Limb (tissue), 2 donors: ENCODE data around the gene NSG1.
A peak's percentile ranks its signal among the peaks of the same experiment; 100 is the strongest.

Experiments
- DNase-seq, 2 donors: peaks; one replicate each; pipeline ENCODE4 v3.0.0-alpha.2; 2016; ENCODE audit errors: extremely low spot score in 2 of 2

NSG1 gene

DNA sequence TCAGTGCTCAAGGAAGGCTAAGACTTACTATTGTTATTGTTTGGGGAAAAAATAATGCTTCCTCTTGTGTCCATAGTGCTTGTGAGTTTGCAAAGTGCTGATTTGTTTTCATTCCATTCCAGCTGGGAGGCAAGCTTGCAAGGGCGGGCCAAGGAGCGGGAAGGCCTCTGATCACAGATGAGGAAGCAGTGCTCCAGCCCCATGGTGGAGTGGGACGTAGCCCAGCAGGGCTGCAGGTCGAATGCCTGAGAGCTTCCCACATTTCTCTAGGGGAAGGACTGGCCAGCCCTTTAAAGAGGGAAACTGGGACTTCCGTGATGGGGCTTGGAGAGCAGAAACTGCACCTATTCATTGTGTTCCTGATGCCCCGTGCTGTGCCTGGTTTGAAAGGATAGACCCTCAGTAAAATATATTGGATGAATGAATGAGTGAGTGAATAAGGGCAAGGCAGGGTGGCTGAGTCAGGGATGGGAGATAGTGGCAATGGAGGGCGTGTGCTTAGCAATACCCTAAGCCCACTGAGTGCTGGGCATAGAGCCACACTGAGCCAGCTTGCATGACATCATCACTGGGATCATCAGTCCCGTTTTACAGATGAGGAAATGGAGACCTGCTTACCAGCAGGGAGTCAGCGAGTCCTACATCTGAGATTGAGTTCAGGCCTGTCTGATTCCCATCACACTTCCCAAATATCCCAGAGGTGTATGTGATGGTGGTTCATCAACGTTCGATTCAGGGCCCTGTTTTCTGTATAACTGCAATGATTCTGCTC, 17.9 kb upstream of the NSG1 start:
- DNase-seq, result no peak

DNA sequence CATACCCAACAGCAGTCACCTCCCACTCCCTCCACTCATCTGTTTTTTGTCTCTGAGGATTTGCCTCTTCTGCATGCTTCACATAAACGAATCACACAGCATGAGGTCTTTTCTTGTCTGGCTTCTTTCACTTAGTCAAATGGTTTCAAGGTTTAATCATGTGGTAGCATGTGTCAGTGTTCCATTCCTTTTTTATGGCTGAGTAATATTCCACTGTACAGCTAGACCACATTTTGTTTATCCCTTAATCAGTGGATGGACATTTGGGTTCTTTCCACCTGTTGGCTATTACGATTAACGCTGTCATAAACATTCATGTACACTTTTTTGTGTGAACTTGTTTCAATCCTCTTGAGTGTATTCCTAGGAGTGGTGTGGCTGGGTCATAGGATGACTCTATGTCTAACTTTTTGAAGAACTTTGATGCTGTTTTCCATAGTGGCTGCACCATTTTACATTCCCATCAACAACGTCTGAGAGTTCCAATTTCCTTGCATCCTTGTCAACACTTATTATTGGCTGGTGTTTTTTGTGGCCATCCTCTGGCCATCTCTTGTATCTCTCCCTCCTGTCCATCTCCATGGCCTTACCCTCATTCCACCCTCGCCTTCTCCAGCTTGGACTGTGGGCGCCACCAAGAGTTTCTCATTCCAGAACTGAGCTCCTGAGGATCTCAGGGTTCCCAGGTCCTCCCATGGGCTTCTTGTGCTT, 12.4 kb upstream of the NSG1 start:
- DNase-seq, result no peak

DNA sequence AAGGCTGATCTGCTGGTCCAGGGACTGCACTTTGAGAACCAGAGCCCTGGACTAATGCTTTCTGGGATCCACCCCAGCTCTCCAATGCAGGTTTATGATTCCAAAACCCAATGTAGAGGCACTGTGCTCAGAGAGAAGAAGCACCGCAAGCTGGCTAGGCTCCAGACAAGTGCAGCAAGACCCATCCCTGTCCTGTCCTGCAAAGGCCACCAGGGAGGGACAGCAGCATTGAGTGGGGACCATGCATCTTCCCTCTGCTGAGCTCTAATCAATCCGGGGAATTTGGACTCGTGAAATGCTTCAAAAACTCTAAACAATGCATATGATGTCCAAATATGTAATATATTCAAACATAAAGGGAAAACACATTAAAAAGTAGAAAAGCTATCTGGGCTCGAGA, 10.8 kb upstream of the NSG1 start:
- DNase-seq, result no peak

DNA sequence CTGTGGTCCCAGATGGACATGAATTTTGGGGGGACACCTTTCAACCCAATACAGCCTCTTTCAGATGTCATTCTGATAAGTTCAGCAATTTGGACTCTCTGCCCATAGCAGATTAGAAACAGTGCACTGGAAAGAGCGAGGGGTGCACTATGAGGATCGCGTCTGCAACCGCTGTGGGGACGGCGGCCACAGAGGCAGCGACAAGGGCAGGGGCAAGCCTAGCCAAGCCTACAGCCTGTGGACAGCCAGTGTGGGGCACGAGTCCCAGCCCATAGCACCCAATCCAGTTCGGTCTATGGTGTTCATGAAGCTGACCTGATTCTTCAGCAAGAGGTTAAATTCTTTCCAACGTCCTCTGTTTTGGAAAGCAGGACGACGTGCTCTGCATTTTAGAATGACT, 9.7 kb upstream of the NSG1 start:
- no peak for DNase-seq

DNA sequence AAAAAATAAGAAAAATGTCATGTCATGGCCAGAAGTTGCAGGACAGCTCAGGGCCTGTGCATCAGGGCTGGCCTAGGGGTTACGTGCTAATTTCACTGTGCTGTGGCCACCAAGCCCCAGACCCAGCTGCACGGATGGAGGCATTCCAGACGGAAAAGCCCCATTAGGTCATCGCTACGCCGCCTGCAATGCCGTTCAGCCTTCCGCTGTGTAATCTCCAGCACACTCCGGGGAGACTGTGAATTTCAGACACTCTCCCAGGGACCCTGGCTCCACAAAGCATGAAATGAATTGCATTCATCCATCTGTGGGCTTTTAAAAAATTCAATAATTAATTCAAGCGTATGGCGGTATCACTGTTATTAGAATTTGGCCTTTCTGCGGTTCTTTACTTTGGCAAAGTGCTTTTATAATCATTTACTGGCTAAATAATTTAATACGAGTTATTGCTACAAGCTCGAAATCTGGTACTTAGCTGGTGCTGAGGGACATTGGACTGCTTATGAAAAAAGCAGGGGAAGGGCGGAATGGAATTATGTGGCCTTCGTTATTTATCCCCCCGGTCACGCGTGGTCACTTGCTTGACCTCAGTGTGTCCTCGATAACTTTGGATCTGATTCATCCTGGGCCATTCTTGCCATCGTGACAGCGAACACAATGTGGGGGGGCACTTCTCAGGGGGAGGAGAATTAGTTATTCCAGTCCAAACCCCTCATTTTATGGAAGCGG, 9.0 kb upstream of the NSG1 start:
- DNase-seq, result peak in 1 of 2 donors; percentile 72

DNA sequence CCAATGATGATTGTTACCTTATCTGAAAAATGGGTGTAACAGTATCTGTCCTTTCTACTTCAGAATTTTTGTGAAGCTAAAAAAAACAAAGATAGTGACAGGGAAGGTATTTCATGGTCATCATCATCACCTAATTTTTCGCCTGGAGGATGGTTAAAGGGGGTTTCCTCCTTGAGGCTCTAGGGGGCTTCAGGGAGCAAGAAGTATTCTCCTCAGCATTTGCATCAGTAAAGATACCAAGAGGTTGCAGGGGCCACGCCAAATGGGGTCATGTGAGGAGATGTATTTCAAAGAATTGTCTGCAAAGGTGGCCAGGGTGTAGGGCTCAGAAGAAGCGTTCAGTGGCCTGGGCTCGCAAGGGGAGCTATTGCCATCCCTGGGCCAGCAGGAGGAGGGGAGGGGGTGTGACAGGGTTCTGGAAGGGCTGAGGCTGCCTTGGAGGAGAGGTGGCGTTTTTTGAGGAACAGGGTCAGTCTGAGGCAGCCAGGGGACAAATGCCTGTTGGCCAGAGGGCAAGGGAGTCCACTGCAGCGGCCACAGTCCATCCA, 7.3 kb upstream of the NSG1 start:
- no peak for DNase-seq

DNA sequence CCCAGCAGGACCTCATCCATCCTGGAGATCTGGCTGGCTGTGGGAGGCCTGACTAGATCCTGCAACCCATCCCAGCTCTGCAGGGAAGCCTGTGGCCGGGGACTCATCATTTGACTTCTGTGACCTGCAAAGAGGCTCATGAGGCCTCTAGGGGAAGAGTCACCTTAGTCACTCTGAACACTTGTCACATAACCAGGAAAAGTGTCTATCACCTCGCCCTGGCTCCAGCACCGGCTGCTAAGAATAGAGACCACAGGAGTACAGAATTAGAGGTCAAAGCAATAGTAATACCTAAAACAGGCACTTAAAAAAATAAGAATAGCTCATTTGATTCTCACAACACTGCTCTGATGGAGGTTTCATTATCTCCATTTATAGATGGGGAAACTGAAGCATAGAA, 3.8 kb upstream of the NSG1 start:
- DNase-seq, result no peak

DNA sequence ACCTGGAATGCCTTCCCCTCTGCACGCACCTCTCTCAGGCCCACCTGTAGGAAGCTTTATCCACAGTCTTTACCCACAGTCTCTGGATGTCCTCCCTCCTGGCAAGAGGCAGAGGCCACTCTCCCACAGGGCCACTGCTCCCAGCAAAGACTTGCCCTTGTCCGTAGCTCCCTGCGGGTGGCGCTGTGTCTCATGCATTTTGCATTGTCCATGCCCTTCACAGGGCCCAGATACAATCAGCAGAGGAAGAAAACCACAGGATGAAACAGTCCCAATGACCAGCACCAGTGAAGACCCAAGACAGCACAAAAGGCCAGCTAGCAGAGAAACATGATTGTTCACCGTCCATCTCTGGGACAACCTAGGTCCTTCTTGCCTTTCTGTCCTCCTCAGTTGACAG, 2.1 kb upstream of the NSG1 start:
- no peak for DNase-seq

DNA sequence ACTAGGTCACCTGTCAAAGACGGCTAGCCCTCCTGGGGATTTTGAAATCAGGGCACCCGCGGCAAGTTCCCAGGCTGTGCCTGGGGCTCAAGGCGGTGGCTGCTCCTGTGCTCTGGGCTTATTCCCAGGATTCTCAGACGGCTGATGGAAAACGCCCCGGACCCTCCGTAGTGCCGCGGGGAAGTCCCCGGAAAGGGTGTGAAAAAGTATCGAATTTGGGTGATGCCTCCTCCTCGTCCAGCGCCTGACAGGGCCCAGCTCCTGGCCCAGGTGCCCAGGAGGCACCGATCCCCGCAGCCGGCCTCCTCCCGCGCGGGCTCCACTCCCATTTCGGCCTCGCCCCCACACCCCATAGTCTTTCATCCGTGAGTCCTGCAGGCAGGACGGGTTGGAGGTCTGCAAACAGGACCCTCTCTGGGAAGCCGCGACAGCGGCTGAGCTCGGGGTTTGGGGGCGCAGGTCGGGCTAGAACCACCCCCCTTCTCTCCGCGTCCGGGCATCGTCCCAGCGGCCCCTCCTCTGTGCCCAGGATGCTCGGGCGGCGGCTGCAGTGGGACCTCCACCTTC, 1.1 kb upstream of the NSG1 start:
- DNase-seq, result no peak

DNA sequence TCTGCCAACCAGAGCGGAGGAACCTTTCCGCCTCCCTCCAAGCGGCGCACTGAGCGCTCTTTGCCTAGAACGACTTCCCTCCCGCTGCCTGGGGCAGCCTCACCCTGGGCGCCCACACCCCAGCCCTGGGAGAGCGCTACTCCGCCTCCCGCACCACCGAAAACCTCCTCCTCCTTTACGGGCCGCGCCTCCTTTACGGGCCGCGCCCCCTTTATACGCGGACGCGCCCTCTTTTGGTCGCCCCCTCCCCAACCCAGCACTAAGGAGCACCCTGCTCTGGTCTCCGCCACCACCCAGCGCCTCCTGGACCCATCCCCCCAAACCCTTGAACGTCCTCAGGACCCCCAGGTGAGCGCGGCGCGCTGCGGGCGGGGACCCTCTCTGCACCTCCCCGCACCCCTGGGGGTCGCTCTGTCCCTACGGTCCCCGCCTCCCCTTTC, 586 bp upstream of the NSG1 start:
- DNase-seq, result peak in 1 of 2 donors; percentile 69

DNA sequence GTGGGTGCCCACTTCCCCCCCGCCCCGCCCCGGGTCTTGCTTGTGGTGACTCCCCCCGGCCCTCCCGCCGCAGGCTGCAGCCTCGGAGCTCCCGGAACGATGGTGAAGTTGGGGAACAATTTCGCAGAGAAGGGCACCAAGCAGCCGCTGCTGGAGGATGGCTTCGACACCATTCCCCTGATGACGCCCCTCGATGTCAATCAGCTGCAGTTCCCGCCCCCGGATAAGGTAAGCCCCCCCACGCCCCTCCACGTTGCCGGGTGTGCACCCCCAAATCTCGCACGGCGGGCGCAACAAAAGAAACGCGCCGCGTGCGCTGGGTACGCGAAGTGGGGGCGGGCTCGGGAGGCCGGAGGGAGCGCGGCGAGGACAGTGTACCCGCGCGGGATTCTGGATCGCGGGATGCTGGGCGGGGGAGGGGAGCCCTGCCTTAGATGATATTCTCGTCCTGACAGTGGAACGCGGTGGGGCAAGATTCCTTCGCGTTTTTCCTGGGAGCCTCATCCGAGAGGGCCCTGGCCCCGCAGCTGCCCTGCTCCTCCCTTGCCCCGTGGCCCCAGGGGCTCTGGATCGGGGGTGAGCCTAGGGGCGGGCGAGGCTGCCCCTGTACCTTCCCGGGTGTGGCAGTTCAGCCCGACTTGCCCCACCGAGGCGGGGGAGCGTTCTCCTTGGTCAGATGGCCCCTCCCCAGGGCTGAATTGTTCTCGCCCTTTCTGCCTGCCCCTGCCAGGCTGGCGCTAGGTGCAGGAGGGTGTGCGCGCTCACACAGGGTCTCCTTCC, 819 bp downstream of the NSG1 start:
- peak in 1 of 2 donors; percentile 65 for DNase-seq

DNA sequence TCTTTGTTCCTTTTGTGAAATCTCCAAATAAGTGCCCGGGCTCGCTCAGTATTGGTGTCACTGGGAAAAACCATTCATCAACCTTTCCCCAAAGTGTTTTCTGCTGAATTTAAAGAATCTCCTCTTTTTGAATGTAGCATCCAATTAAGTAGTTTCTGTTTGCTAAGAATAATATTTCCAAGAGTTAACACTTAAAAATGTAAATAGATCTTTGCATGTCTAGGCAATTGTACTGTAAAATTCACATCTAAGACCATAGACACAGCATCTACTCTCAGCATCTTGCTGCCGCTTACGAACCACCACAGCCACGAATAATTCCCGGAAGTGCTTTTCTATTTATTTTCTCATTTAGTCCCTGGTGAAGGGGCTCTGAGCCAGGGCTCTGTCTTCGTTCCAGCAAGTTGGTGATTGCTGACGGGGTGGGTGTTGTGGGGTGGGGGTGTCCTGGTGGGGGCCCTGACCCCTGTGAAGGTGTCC, 1.4 kb downstream of the NSG1 start:
- DNase-seq, result no peak

DNA sequence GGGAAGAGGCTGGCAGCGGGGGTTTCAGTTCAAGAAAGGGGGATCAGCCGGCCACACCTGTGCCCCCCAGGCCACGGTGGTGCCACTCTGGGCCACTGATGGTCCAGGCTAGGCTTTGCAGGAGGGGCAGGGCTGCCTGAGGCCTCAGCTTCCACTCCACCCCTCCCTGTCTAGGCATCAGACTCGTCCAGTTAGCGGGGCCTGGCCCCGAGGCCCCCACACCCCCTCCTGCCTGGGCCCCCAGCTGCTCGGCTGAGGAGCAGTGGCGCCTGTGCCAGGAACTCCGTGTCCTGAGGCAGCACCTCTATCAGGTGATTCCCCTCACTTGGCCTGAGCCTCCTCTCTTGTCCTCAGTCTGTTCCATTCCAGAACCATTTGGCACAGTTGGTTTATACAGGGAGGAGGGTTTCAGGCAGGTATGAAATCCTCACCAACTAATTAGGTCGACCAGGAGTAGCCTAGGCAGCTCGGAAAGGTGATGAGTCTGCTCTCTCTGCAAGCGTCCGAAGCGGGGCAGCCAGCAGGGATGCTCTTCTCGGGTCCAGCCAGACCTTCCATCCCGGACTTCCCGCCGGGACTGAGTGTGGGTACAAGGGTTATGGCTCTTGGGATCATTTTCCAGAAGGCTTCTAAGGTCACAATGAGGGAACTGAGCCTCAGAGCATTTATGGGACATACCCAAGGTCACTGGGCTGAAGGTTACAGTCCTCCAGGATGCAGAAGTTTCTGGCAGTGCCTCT, 2.1 kb downstream of the NSG1 start:
- no peak for DNase-seq

DNA sequence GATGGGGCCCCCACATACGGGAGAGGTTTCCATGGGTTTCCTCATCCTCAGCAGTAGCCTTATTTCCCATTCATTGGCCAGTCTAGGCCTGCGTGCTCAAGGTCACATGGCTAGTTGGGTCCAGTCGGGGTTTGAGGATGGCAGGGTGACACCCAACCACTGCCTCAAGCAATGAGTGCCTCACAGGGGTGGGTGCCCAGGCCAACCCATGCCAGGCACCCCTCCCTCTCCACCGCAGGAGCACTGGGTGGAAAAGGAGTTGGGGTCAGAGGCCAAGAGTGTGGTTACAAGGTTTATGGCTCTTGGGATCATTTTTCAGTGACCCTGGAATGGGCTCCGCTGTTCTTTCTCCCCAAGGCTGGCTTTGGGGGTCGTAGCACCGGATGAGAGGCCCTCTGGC, 3.1 kb downstream of the NSG1 start:
- DNase-seq, result no peak

DNA sequence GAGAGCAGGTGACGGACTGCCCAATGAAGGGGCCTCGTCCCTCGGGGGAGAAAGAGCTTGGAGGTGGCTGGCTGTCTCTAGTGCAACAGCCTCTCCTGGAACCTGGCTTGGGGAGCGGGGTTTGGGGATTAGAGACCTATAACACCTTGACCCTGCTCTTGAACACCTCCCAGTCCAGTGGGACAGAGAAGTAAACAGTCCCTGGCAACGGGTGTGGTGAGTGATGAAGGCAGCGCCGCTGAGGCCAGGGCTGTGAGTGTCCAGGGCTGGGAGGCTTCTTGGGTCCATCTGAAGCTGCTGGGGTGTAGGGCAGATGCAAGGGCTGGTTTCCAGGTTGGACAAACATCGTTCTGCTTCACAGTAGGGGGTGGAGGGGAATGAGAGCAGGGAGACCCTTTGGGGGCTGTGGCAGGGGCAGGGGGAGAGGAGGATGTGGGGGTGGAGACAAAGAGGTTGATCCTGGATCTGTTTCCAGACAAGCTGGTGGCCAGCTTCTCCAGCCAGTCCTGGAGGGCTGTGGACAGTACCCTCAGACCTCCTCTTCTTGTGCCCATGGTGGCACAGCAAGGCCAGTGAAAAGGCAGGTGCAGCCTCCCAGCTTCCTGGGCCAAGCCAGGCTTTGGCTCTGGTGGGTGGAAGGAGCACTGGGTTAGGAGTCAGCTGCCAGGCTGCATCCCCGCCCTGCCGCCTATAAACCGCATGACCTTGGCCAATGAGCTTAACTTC, 3.8 kb downstream of the NSG1 start:
- DNase-seq, result no peak

DNA sequence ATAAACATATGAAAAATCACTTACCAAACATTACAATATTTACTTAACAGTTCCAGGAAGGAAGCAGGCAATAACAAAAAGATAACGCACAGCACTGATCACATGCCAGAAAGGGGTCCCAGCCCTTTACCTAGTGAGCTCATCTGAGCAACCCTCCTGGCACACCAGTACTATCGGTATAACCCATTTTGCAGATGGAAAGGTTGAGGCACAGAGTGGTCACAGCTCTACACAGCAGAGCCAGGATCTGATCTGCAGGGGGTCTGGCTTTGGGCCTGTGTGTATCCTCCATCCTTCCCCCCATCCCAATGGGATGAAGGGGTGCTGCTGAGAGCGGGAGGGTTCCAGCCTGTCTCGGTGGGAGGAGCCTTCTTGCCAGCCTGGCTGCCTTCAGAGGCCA, 5.0 kb downstream of the NSG1 start:
- DNase-seq, result no peak

DNA sequence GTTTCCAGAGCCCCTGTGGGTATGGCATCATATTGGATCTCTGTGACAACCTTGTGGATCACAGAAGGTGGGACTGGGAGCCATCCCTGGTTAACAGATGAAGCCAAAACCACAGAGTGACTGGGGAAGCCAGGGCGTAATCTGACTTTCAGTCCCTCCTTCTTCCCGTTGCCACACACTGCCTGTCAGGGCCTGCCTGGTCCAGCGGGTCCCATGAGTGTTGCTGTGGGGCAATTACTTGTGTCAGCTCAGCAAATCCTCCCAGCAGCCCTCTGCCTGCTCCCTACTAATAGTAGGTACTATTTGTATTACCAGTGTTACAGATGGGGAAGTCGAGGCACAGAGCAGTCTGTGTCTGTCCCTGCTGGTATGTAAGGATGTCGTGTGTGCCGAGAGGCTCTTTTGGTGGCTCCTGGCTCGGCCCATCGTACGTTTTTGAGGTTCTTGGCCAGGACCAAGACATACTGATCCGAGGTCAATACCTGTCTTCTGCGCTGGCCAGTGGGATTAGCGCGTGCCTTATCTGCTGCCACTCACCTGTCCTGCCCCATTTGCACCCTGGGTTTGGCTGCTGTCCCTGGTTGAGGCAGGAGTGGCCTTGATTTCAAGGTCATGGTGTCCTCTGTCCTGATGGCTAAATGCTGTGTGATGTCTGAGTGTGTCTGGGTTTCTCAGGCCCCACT, 5.7 kb downstream of the NSG1 start:
- no peak for DNase-seq

DNA sequence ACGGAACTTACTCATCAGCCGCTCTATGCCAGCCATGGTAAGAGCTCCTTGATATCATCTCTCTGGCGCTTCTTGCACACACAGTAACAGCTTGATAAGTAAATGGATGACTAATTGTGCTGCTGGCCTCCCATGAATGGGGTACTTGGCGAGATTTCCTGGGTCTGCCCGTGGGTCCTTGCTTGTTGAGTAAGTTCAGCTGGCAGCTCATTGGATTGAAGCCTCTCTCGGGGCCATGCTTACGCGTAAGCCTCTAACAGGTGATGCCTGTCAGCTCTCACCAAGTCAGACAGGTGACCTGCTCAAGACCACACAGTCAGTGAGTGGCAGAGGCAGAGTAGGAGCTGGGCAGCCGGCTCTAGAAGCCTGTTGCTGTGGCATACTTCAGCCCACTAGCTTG, 7.7 kb downstream of the NSG1 start:
- DNase-seq, result no peak

DNA sequence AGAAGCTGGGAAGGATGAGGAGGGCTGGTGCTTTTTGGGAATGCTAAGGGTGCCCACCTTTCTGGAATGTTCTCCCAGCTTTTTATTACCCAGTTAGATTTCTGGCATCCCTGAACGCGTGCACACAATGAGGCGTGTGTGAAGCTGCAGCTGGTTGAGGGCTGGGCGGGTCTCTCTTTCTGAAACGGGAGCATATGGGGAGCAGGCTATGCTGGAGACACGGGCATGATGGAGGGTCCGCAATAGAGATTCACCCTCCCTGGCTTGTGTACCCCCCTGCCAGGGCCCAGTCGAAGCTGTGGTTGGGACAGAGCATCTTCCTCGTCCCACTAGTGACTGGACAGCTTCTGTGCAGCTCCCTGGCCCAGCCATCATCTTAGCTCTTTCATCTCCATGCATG, 8.5 kb downstream of the NSG1 start:
- DNase-seq, result no peak
